GM12875 (cell line): ENCODE measurements around the gene LGR6.

Experiments
- H3K4me3 ChIP-seq: one replicate; pipeline ENCODE4 v1.5.1; 2011; ENCODE audit warnings: low read depth, low read length, control low read depth
- CTCF ChIP-seq: IDR thresholded peaks from 2 replicates; pipeline ENCODE4 v1.5.1; 2011; ENCODE audit warnings: low read depth, mild to moderate bottlenecking, control low read depth, inconsistent platforms, low read length, moderate library complexity, borderline replicate concordance; ENCODE audit not compliant: insufficient read depth

The LGR6 gene

GRCh38 chr1:202311875-202312635 is 118.5 kb downstream of the LGR6 start:
- no peak for TF ChIP-seq CTCF

GRCh38 chr1:202315576-202316168 is 122.1 kb downstream of the LGR6 start:
- no peak overlapping the region for H3K4me3 ChIP-seq
- peak; percentile 95 for TF ChIP-seq CTCF

More at GRCh38 chr1:202311875-202312635, 118.5 kb downstream of the LGR6 start:
- no peak overlapping the region for H3K4me3 ChIP-seq

DNA sequence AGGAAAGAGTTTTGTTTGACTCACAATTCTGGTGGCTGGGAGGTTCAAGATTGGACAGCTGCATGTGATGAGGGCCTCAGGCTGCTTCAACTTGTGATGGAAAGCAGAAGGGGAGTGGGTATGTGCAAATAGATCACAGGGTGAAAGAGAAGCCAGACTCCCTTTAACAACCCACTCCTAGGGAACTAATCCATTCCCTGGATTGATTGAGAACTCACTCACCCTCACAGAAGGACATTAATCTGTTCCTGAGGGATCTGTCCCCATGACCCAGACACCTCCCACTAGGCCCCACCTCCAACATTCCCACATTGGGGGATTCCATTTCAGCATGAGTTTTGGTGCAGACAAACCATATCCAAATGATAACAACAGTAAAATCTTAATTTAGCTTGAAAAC is 122.6 kb downstream of the LGR6 start:
- no peak overlapping the region for H3K4me3 ChIP-seq
- no peak for TF ChIP-seq CTCF

DNA sequence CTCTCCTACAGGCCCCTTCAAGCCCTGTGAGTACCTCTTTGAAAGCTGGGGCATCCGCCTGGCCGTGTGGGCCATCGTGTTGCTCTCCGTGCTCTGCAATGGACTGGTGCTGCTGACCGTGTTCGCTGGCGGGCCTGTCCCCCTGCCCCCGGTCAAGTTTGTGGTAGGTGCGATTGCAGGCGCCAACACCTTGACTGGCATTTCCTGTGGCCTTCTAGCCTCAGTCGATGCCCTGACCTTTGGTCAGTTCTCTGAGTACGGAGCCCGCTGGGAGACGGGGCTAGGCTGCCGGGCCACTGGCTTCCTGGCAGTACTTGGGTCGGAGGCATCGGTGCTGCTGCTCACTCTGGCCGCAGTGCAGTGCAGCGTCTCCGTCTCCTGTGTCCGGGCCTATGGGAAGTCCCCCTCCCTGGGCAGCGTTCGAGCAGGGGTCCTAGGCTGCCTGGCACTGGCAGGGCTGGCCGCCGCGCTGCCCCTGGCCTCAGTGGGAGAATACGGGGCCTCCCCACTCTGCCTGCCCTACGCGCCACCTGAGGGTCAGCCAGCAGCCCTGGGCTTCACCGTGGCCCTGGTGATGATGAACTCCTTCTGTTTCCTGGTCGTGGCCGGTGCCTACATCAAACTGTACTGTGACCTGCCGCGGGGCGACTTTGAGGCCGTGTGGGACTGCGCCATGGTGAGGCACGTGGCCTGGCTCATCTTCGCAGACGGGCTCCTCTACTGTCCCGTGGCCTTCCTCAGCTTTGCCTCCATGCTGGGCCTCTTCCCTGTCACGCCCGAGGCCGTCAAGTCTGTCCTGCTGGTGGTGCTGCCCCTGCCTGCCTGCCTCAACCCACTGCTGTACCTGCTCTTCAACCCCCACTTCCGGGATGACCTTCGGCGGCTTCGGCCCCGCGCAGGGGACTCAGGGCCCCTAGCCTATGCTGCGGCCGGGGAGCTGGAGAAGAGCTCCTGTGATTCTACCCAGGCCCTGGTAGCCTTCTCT is 124.6 kb downstream of the LGR6 start:
- TF ChIP-seq CTCF, result no peak
- no peak overlapping the region for H3K4me3 ChIP-seq

- no peak for TF ChIP-seq CTCF
- H3K4me3 ChIP-seq, result no peak overlapping the region
Measured at GRCh38 chr1:202319381-202320080, 125.9 kb downstream of the LGR6 start.

DNA sequence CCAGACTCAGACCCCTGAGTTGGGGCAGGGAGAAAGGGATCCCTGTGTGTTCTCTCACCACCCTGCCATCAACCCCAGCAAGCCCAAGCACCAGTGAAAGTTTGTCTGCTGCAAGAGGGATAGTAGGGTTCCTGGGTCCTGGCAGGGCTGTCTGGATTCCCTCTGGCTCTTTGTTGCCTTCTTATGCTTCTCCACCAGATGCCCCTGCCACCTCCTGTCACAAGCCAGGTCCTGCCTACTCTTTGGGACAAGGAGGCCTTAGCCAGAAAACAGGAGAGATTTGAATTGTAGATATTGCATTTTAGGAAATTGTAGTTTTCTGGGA is 126.4 kb downstream of the LGR6 start:
- TF ChIP-seq CTCF, result no peak
- no peak overlapping the region for H3K4me3 ChIP-seq
